ENCODE data around the gene GPNMB. TPM values are rescaled to one million over a fixed set of nuclear protein-coding genes. Genes with fewer than 3 reads are reported as not detected.

GPNMB gene
- total and polyA plus RNA-seq, 4 donors = 2.6 to 10.5 (median 4.9) TPM

GRCh38 chr7:23218196-23218595, 28.4 kb upstream of the GPNMB start (continued):
- TF ChIP-seq REST (IDR thresholded peaks at IDR 0.05) = no peak

DNA sequence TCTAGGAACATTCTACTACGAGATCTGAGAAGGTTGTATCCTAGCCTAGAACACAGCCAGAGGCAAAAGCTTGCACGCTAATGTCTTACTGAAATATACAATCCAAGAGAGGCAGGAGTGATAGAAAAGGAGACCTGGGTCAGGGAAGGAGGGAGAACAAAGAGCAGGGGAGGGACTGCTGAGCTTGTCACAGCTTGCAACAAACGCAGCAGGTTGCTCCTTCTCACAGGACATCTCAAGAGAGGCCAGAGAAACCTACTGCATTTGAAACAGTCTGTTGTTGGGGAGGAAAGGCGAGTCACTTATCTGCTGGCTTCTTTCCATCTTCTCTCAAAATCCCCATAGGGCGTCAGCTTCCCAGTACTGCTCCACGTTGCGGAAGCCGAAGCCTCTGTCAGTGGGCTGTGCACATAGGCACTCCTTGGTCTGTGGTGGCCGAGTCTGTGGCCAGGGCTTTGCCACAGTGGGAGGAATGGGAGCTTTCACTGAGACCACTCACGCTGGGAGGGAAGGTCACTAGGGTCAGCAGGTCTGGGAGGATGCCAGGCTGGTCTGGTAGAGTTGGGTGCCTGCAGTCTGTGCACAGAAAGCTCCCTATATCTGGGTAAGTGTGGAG, 25.8 kb upstream of the GPNMB start:
- H3K27ac ChIP-seq (ENCODE audit: low read depth in 1 of 2, low read length in 2 of 2) = no peak overlapping the region
- no peaks in the 10 kb centered on the region for H3K36me3 ChIP-seq (ENCODE audit: control insufficient read depth in 4 of 4, insufficient read depth in 3 of 4, low read depth in 1 of 4, low read length in 3 of 4)
- H3K9me3 ChIP-seq (ENCODE audit: control insufficient read depth in 4 of 4, low read length in 3 of 4) = no peaks in the 10 kb centered on the region
- H3K4me3 ChIP-seq (ENCODE audit: low read depth in 1 of 3, low read length in 3 of 3) = no peak overlapping the region
- WGBS = 77% methylated on average over 10 of the region's 10 CpGs
- no peaks in the 10 kb centered on the region for H3K4me1 ChIP-seq (ENCODE audit: control insufficient read depth in 4 of 4, insufficient read depth in 4 of 4, low read length in 3 of 4)
- H3K9ac ChIP-seq (ENCODE audit: low read depth in 1 of 2, low read length in 2 of 2) = no peak overlapping the region
- TF ChIP-seq GABPA (IDR thresholded peaks at IDR 0.05 in 1 of 2, conservative IDR thresholded peaks at IDR 0.05 in 1 of 2) = no peak
- TF ChIP-seq FOXA1 (IDR thresholded peaks at IDR 0.05) = no peak
- H3K27me3 ChIP-seq (ENCODE audit: control insufficient read depth in 4 of 4, insufficient read depth in 4 of 4, low read length in 3 of 4) = no peaks in the 10 kb centered on the region
- DNase-seq (ENCODE audit: low spot score) = no peak

GRCh38 chr7:23222439-23223030, 24.0 kb upstream of the GPNMB start:
- Histone ChIP-seq H3K9ac (ENCODE audit: low read depth in 1 of 2, low read length in 2 of 2) (no peak overlapping the region), H3K36me3 (ENCODE audit: control insufficient read depth in 4 of 4, insufficient read depth in 3 of 4, low read depth in 1 of 4, low read length in 3 of 4) (no peaks in the 10 kb centered on the region), H3K27ac (ENCODE audit: low read depth in 1 of 2, low read length in 2 of 2) (no peak overlapping the region), H3K4me1 (ENCODE audit: control insufficient read depth in 4 of 4, insufficient read depth in 4 of 4, low read length in 3 of 4) (no peaks in the 10 kb centered on the region), H3K9me3 (ENCODE audit: control insufficient read depth in 4 of 4, low read length in 3 of 4) (no peaks in the 10 kb centered on the region), H3K27me3 (ENCODE audit: control insufficient read depth in 4 of 4, insufficient read depth in 4 of 4, low read length in 3 of 4) (no peaks in the 10 kb centered on the region), H3K4me3 (ENCODE audit: low read depth in 1 of 3, low read length in 3 of 3) (no peak overlapping the region)
- TF ChIP-seq REST (IDR thresholded peaks at IDR 0.05) (no peak), EGR1 (IDR thresholded peaks at IDR 0.05; ENCODE audit: low read depth in 2 of 2) (no peak), RAD21 (IDR thresholded peaks at IDR 0.05) (no peak), GABPA (IDR thresholded peaks at IDR 0.05 in 1 of 2, conservative IDR thresholded peaks at IDR 0.05 in 1 of 2) (no peak), FOXA2 (IDR thresholded peaks at IDR 0.05) (no peak), CTCF (IDR thresholded peaks at IDR 0.05; ENCODE audit: low read depth, low read length, missing input control) (no peak), RXRA (IDR thresholded peaks at IDR 0.05) (no peak), MAX (IDR thresholded peaks at IDR 0.05) (no peak), JUND (IDR thresholded peaks at IDR 0.05) (no peak), NR2F2 (IDR thresholded peaks at IDR 0.05) (no peak), YY1 (IDR thresholded peaks at IDR 0.05) (no peak), TAF1 (conservative IDR thresholded peaks at IDR 0.05) (no peak), HNF4G (IDR thresholded peaks at IDR 0.05) (no peak), ATF3 (IDR thresholded peaks at IDR 0.05) (no peak), HNF4A (conservative IDR thresholded peaks at IDR 0.05) (no peak), SP1 (IDR thresholded peaks at IDR 0.05) (no peak)
- TF ChIP-seq, protein P1, sequence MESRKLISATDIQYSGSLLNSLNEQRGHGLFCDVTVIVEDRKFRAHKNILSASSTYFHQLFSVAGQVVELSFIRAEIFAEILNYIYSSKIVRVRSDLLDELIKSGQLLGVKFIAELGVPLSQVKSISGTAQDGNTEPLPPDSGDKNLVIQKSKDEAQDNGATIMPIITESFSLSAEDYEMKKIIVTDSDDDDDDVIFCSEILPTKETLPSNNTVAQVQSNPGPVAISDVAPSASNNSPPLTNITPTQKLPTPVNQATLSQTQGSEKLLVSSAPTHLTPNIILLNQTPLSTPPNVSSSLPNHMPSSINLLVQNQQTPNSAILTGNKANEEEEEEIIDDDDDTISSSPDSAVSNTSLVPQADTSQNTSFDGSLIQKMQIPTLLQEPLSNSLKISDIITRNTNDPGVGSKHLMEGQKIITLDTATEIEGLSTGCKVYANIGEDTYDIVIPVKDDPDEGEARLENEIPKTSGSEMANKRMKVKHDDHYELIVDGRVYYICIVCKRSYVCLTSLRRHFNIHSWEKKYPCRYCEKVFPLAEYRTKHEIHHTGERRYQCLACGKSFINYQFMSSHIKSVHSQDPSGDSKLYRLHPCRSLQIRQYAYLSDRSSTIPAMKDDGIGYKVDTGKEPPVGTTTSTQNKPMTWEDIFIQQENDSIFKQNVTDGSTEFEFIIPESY (IDR thresholded peaks at IDR 0.05) = no peak
- 44% methylated on average over 5 of the region's 5 CpGs for WGBS
- no peak for DNase-seq (ENCODE audit: low spot score)

Data from liver (tissue), 9 donors.